Neutrophil (primary cell): ENCODE results near the gene ARF5.
A peak's percentile ranks its signal among the peaks of the same experiment; 100 is the strongest.

Experiments used
- H3K27ac ChIP-seq: fragments of 200-600 bp; sonication (generic); 2 replicates; pipeline ENCODE4 v1.5.1; 2016; ENCODE audit warnings: mild to moderate bottlenecking, moderate library complexity
- H3K27me3 ChIP-seq: fragments of 200-600 bp; sonication (generic); 2 replicates; pipeline ENCODE4 v1.6.0; 2016; ENCODE audit warnings: mild to moderate bottlenecking
- H3K36me3 ChIP-seq: fragments of 200-600 bp; sonication (generic); 2 replicates; pipeline ENCODE4 v1.5.1; 2017
- H3K4me1 ChIP-seq, 2 experiments: fragments of 200-600 bp in 1 of 2; sonication (generic) in 1 of 2; 1 replicate in 1 of 2; 2 replicates in 1 of 2; pipeline versions ENCODE4 v1.5.1 to v1.6.1; 2013 to 2016; ENCODE audit warnings: low read depth in 1 of 2, low read length in 1 of 2, mild to moderate bottlenecking in 1 of 2, moderate library complexity in 1 of 2; ENCODE audit not compliant: control insufficient read depth in 1 of 2, insufficient read depth in 1 of 2
- H3K4me3 ChIP-seq, 2 experiments: fragments of 200-600 bp in 1 of 2; sonication (generic) in 1 of 2; 1 replicate in 1 of 2; 2 replicates in 1 of 2; pipeline ENCODE4 v1.5.1; 2013 to 2016; ENCODE audit warnings: low read depth in 1 of 2, low read length in 1 of 2, mild to moderate bottlenecking in 1 of 2, moderate library complexity in 1 of 2
- H3K9me3 ChIP-seq: fragments of 200-600 bp; sonication (generic); 2 replicates; pipeline ENCODE4 v1.5.1; 2016
- CTCF ChIP-seq: fragments of 200-600 bp; sonication (generic); IDR thresholded peaks from 2 replicates; pipeline ENCODE4 v1.5.1; 2016; ENCODE audit warnings: antibody characterized with exemption

Gene ARF5

DNA sequence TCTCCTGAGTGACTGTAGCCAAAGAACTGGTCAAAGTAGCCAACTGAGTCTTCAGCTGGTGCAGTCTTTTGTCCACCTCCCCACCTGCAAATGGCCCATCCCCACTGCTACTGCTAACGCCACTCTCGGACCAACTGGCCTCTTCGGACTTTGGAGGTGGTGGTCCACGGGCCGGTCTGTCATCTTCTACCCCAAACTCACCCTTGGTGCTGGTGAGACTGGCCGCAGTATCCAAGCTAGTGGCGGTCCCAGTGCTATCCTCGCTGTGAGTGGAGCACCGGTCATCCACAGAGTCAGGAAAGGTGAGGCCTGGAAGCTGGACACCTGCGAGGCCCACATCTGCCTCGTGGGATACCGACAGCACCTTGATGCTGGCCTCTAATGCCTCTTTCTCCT is 3.6 kb upstream of the ARF5 start:
- peaks cover 31% of the 10 kb centered on the region for H3K36me3 ChIP-seq
- TF ChIP-seq CTCF, result no peak
- no peaks in the 10 kb centered on the region for H3K27me3 ChIP-seq
- H3K27ac ChIP-seq, result peak overlapping the region; percentile 95
- H3K4me3 ChIP-seq, result peak overlapping the region; percentile 72 to 92
- H3K4me1 ChIP-seq, result peaks cover 45 to 50% of the 10 kb centered on the region in 2 experiments
- no peaks in the 10 kb centered on the region for H3K9me3 ChIP-seq

- peak; percentile 26 for TF ChIP-seq CTCF
- H3K4me1 ChIP-seq, result peaks cover 51 to 57% of the 10 kb centered on the region in 2 experiments
Measured at GRCh38 chr7:127585044-127585953, 2.9 kb upstream of the ARF5 start, which contains the start of gene GCC1. Gene GCC1, minus strand, starts transcription at chr7:127585596. Its CDS starts 414 bp downstream, at chr7:127585182.

DNA sequence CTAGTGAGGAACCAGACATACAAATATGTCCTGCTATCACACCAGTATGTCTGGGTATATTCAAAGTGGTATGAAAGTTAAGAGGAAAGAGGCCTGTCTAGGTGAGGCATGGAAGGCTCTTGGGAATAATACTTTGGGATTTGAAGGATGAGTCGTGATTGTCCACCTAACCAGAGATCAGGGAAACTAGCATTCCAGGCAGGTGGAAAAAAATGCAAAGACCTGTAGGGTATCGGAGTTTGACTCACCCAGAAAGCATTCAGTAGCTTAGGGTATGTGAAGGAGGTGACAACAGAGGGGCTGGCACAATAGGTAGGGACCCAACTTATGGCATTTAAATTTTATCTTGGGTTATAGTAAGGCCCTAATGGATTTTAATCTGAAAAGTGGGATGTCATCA is 1.9 kb upstream of the ARF5 start:
- no peak overlapping the region for H3K27ac ChIP-seq
- no peak for TF ChIP-seq CTCF
- H3K4me3 ChIP-seq, result peak overlapping the region; percentile 72 to 92
- peaks cover 35% of the 10 kb centered on the region for H3K36me3 ChIP-seq
- peaks cover 54 to 59% of the 10 kb centered on the region in 2 experiments for H3K4me1 ChIP-seq
- no peaks in the 10 kb centered on the region for H3K9me3 ChIP-seq
- no peaks in the 10 kb centered on the region for H3K27me3 ChIP-seq

More at GRCh38 chr7:127585044-127585953, 2.9 kb upstream of the ARF5 start, which contains the start of gene GCC1:
- Histone ChIP-seq H3K9me3 (no peaks in the 10 kb centered on the region), H3K27me3 (no peaks in the 10 kb centered on the region), H3K4me3 (peak within 1 kb of the TSS; percentile 72 to 92), H3K36me3 (peaks cover 30% of the 10 kb centered on the region), H3K27ac (peak within 1 kb of the TSS; percentile 95)

GRCh38 chr7:127587663-127588018 is 570 bp upstream of the ARF5 start:
- H3K4me1 ChIP-seq, result peaks cover 54 to 59% of the 10 kb centered on the region in 2 experiments
- no peak for TF ChIP-seq CTCF

GRCh38 chr7:127588697-127589482 is 679 bp downstream of the ARF5 start:
- Histone ChIP-seq H3K27me3 (no peaks in the 10 kb centered on the region), H3K27ac (peak overlapping the region; percentile 89), H3K36me3 (peaks cover 21% of the 10 kb centered on the region), H3K9me3 (no peaks in the 10 kb centered on the region), H3K4me3 (peak overlapping the region; percentile 80 to 98), H3K4me1 (peaks cover 49 to 54% of the 10 kb centered on the region in 2 experiments)
- TF ChIP-seq CTCF, result no peak

More at GRCh38 chr7:127587663-127588018, 570 bp upstream of the ARF5 start:
- H3K4me3 ChIP-seq, result peak overlapping the region; percentile 80 to 98
- peaks cover 28% of the 10 kb centered on the region for H3K36me3 ChIP-seq
- H3K27ac ChIP-seq, result peak overlapping the region; percentile 89
- H3K9me3 ChIP-seq, result no peaks in the 10 kb centered on the region
- H3K27me3 ChIP-seq, result no peaks in the 10 kb centered on the region
